ENCODE data around the gene PTPN1. TPM values are rescaled to one million over a fixed set of nuclear protein-coding genes. Genes with fewer than 3 reads are reported as not detected.

The PTPN1 gene
- polyA plus RNA-seq, 1 of the 3 experiments (the other 2 are of a cell fraction): 23.6 TPM

DNA sequence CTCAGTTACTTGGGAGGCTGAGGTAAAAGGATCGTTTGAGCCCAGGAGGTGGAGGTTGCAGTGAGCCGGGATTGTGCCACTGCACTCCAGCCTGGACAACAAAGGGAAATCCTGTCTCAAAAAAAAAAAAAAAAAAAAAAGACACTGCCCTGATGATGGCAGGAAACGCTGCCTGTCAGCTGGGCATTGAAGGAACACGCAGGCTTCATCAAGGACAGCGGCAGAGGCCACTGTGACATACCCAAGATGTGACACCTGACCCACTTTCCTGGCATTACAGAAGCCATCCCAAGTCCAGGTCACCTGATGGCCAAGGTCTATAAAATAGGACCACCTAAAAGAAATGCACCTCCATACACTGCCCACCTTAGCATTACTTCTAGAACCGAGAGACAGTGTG lies 105.2 kb downstream of the PTPN1 start:
- POLR2A ChIA-PET: no interaction called here
- Histone ChIP-seq H3K27me3 (ENCODE audit: insufficient read depth) (no peaks in the 10 kb centered on the region), H3K4me3 (ENCODE audit: low read depth in 2 of 2, low read length in 1 of 2) (no peak overlapping the region), H3K27ac (ENCODE audit: low read depth in 2 of 2, low read length in 1 of 2) (no peak overlapping the region), H4K20me1 (ENCODE audit: insufficient read depth) (no peaks in the 10 kb centered on the region), H3F3A (replicated peaks; ENCODE audit: insufficient read depth) (no peaks in the 10 kb centered on the region), H3K9me3 (no peaks in the 10 kb centered on the region), H3K79me2 (ENCODE audit: insufficient read depth) (no peaks in the 10 kb centered on the region), H3K9ac (no peak overlapping the region), H3K9me2 (no peaks in the 10 kb centered on the region), H2AFZ (ENCODE audit: low read depth) (no peak overlapping the region), H3K4me1 (ENCODE audit: control insufficient read depth in 1 of 2, insufficient read depth in 2 of 2, low read depth in 1 of 2, low read length in 1 of 2) (no peaks in the 10 kb centered on the region), H3K36me3 (replicated peaks in 1 of 2; ENCODE audit: control insufficient read depth in 1 of 2, insufficient read depth in 2 of 2, low read length in 1 of 2) (no peaks in the 10 kb centered on the region), H3K4me2 (no peak overlapping the region)
- no peak for TF ChIP-seq GABPA (IDR thresholded peaks at IDR 0.05; ENCODE audit: low read depth)
- no peak for TF ChIP-seq FOXJ3 (CRISPR knock-in tag; IDR thresholded peaks at IDR 0.05)
- TF ChIP-seq REST (IDR thresholded peaks at IDR 0.05; ENCODE audit: low read depth, low read length): no peak
- no peak for TF ChIP-seq RAD21 (IDR thresholded peaks at IDR 0.05; ENCODE audit: low read length)
- CTCF ChIA-PET: no interaction called here
- 92% methylated on average over 6 of the region's 6 CpGs for WGBS (ENCODE audit: low lambda C conversion rate)
- DNase-seq: no peak

DNA sequence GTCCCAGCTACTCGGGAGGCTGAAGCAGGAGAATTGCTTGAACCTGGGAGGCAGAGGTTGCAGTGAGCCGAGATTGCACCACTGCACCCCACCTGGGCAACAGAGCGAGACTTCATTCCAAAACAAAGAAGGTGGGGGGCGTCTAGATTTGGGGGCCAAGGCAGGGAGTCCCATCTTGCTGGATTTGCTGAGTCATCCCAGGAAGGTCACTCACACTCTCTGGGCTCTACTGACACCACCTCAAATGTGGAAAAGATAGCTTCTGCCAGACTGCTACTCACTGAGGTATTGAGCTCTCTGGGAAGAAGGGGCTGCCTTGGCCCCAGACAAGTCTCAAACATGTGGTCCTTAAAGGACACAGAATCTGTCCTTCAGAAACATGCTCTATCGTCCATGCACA lies 106.8 kb downstream of the PTPN1 start:
- no peaks in the 10 kb centered on the region for H3F3A ChIP-seq (replicated peaks; ENCODE audit: insufficient read depth)
- H3K36me3 ChIP-seq (replicated peaks in 1 of 2; ENCODE audit: control insufficient read depth in 1 of 2, insufficient read depth in 2 of 2, low read length in 1 of 2): no peaks in the 10 kb centered on the region
- WGBS (ENCODE audit: low lambda C conversion rate): 63% methylated on average over 3 of the region's 5 CpGs
- TF ChIP-seq NRF1 (IDR thresholded peaks at IDR 0.05; ENCODE audit: low read depth, low read length): no peak
- TF ChIP-seq EZH2phosphoT487 (IDR thresholded peaks at IDR 0.05; ENCODE audit: borderline replicate concordance, low read depth): no peak
- no peak for TF ChIP-seq FOXJ3 (CRISPR knock-in tag; IDR thresholded peaks at IDR 0.05)
- TF ChIP-seq JUND (IDR thresholded peaks at IDR 0.05): no peak
- no peak for TF ChIP-seq RFX5 (IDR thresholded peaks at IDR 0.05; ENCODE audit: low read length)
- TF ChIP-seq REST (IDR thresholded peaks at IDR 0.05; ENCODE audit: low read depth, low read length): no peak
- TF ChIP-seq MAX (IDR thresholded peaks at IDR 0.05; ENCODE audit: low read depth): no peak
- no peak for TF ChIP-seq EP300 (IDR thresholded peaks at IDR 0.05; ENCODE audit: borderline replicate concordance in 1 of 2, low read depth in 1 of 2, low read length in 1 of 2)
- no peak for TF ChIP-seq SIN3A (IDR thresholded peaks at IDR 0.05; ENCODE audit: borderline replicate concordance, low read depth, low read length)
- no peak for TF ChIP-seq TAF1 (IDR thresholded peaks at IDR 0.05; ENCODE audit: borderline replicate concordance, low read depth, low read length)
- no peak for TF ChIP-seq RXRA (IDR thresholded peaks at IDR 0.05; ENCODE audit: borderline replicate concordance, low read depth)
- no peak for TF ChIP-seq POLR2AphosphoS5 (IDR thresholded peaks at IDR 0.05; ENCODE audit: low read depth, low read length)
- TF ChIP-seq PBX3 (IDR thresholded peaks at IDR 0.05): no peak
- no peak for TF ChIP-seq SMC3 (IDR thresholded peaks at IDR 0.05; ENCODE audit: low read depth, low read length)
- no peak for TF ChIP-seq FOXM1 (IDR thresholded peaks at IDR 0.05; ENCODE audit: low read depth)
- TF ChIP-seq IRF3 (IDR thresholded peaks at IDR 0.05; ENCODE audit: low read depth, low read length): no peak

More for the DNA sequence above, 106.8 kb downstream of the PTPN1 start:
- DNase-seq: no peak
- Histone ChIP-seq H3K27me3 (ENCODE audit: insufficient read depth) (no peaks in the 10 kb centered on the region), H3K27ac (ENCODE audit: low read depth in 2 of 2, low read length in 1 of 2) (no peak overlapping the region), H3K4me3 (ENCODE audit: low read depth in 2 of 2, low read length in 1 of 2) (no peak overlapping the region), H3K9me3 (peaks cover 3% of the 10 kb centered on the region; the same call in 1 of the 2 replicates), H3K4me1 (ENCODE audit: control insufficient read depth in 1 of 2, insufficient read depth in 2 of 2, low read depth in 1 of 2, low read length in 1 of 2) (no peaks in the 10 kb centered on the region), H2AFZ (ENCODE audit: low read depth) (no peak overlapping the region), H3K4me2 (no peak overlapping the region), H3K79me2 (ENCODE audit: insufficient read depth) (no peaks in the 10 kb centered on the region), H3K9ac (no peak overlapping the region), H3K9me2 (no peaks in the 10 kb centered on the region), H4K20me1 (ENCODE audit: insufficient read depth) (no peaks in the 10 kb centered on the region)
- ChIA-PET POLR2A (no interaction called here), CTCF (interaction anchor here (1.1 to 2.0 kb wide), 2 partner anchors 9 to 29 kb away, joined by 3 to 6 read pairs; no protein-coding TSS in a partner anchor)
